22Rv1 (cell line): ENCODE measurements around the gene ADCY5.

ENCODE experiments used
- H3K27ac ChIP-seq: fragments of 450-650 bp; 2 replicates; pipeline ENCODE4 v1.5.1; 2017
- CTCF ChIP-seq: fragments of 450-650 bp; IDR thresholded peaks from 2 replicates; pipeline ENCODE4 v1.5.1; 2017; ENCODE audit warnings: mild to moderate bottlenecking
- ZFX ChIP-seq: fragments of 450-650 bp; IDR thresholded peaks from 2 replicates; pipeline ENCODE4 v1.6.1; 2017; ENCODE audit warnings: antibody characterized with exemption, borderline replicate concordance

ADCY5 gene

GRCh38 chr3:123421353-123422174 is 27.3 kb downstream of the ADCY5 start:
- TF ChIP-seq CTCF (no peak), ZFX (no peak)
- no peak overlapping the region for H3K27ac ChIP-seq

GRCh38 chr3:123420416-123420968 is 28.4 kb downstream of the ADCY5 start:
- TF ChIP-seq ZFX (no peak), CTCF (no peak)
- no peak overlapping the region for H3K27ac ChIP-seq

GRCh38 chr3:123419850-123420297 is 29.0 kb downstream of the ADCY5 start:
- no peak overlapping the region for H3K27ac ChIP-seq
- no peak for TF ChIP-seq ZFX
- TF ChIP-seq CTCF = no peak

- no peak overlapping the region for H3K27ac ChIP-seq
- TF ChIP-seq CTCF (no peak), ZFX (no peak)
Measured at GRCh38 chr3:123419181-123419849, 29.6 kb downstream of the ADCY5 start.

GRCh38 chr3:123416647-123417046 is 32.2 kb downstream of the ADCY5 start:
- H3K27ac ChIP-seq = no peak overlapping the region
- no peak for TF ChIP-seq CTCF
- TF ChIP-seq ZFX = no peak

- no peak for TF ChIP-seq ZFX
- TF ChIP-seq CTCF = no peak
Measured at GRCh38 chr3:123416173-123416572, 32.7 kb downstream of the ADCY5 start.

More at GRCh38 chr3:123416173-123416572, 32.7 kb downstream of the ADCY5 start:
- no peak overlapping the region for H3K27ac ChIP-seq
